ENCODE data around the gene FGF11.

GRCh38 chr17:7468804-7469389, 29.6 kb downstream of the FGF11 start:
- TF ChIP-seq CTCF (IDR thresholded peaks at IDR 0.05) (no peak), POLR2A (IDR thresholded peaks at IDR 0.05) (no peak)

Measured in upper lobe of left lung (tissue), 4 donors.